Urinary bladder (tissue), 4 donors: ENCODE results near the gene SLCO3A1. TPM values are rescaled to one million over a fixed set of nuclear protein-coding genes. Genes with fewer than 3 reads are reported as not detected.

ENCODE experiments used
- DNase-seq: peaks from one replicate; pipeline ENCODE4 v3.0.0-alpha.2; 2015; ENCODE audit errors: extremely low spot score
- H3K27ac ChIP-seq: one replicate; pipeline ENCODE4 v1.5.1; 2013; ENCODE audit warnings: low read depth, mild to moderate bottlenecking, moderate library complexity
- H3K36me3 ChIP-seq: one replicate; pipeline ENCODE4 v1.6.1; 2013; ENCODE audit warnings: mild to moderate bottlenecking, moderate library complexity; ENCODE audit not compliant: insufficient read depth
- H3K4me1 ChIP-seq: one replicate; pipeline ENCODE4 v1.6.1; 2013; ENCODE audit warnings: mild to moderate bottlenecking, moderate library complexity; ENCODE audit not compliant: insufficient read depth
- H3K4me3 ChIP-seq: one replicate; pipeline ENCODE4 v1.5.1; 2013; ENCODE audit warnings: low read depth, low read length
- WGBS: extraction: QIAGEN DNeasy Blood & Tissue Kit; methylation state at CpG from one replicate; pipeline ENCODE4 v1.1.7; 2013; 5-methylcytosine and 5-hydroxymethylcytosine counted together
- polyA plus RNA-seq: library from polyadenylated mRNA; stranded (reverse); fragments of 200-250 nt; gene quantifications from one replicate; pipeline ENCODE4 v1.2.3, GENCODE V29; 2013
- total RNA-seq: library from RNA; depleted of rRNA; stranded (reverse); fragments of >200 nt; gene quantifications from one replicate; pipeline ENCODE4 v1.2.3, GENCODE V29; 2014
- donor health status: healthy with polysubstance abuse.
- donor health status: healthy.

The SLCO3A1 gene
- total and polyA plus RNA-seq, 2 donors = 4.4 to 12.8 TPM

DNA sequence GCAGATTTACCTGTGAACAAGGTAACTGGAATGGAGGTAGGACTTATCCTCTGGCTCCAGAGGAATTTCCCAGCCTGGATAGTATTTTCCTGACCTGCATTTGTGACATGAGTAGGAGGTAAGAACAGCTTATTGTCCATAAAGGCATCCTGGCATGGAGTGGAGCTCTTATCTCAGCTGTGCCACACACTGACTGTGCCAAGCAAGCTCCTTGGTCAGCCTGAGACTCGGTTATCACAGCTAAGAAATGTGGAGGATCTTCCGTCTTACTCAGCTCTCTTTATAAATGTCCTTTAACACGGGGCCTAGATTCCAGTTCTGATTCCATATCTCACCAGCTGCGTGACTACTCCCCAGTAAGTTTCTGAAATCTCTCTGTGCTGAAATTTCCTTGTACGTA lies 38.9 kb downstream of the SLCO3A1 start:
- H3K27ac ChIP-seq = no peak overlapping the region
- no peaks in the 10 kb centered on the region for H3K36me3 ChIP-seq
- no peak for DNase-seq
- H3K4me1 ChIP-seq = no peaks in the 10 kb centered on the region
- 89% methylated on average over 5 of the region's 5 CpGs for WGBS
- H3K4me3 ChIP-seq = no peak overlapping the region

DNA sequence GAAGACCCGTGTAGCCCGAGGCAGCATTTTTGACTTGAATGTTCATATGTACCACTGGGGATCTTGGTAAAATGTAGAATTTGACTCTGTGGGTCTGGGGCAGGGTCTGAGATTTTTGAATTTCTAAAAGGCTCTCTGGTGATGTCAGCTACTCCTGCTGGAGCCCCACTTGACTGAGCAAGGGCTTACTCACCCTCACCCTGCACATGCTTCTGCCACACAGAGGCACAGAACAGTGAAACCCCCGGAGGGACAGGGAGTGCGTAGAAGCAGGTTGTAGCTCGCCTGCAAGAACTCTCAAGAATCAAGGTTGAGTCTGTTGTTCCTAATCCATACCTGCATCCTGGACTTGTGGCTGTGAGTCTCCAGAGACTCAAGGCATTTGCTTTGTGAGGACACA lies 41.1 kb downstream of the SLCO3A1 start:
- 89% methylated on average over 5 of the region's 5 CpGs for WGBS
- H3K27ac ChIP-seq = no peak overlapping the region
- H3K4me1 ChIP-seq = no peaks in the 10 kb centered on the region
- H3K36me3 ChIP-seq = no peaks in the 10 kb centered on the region
- DNase-seq = no peak
- H3K4me3 ChIP-seq = no peak overlapping the region

DNA sequence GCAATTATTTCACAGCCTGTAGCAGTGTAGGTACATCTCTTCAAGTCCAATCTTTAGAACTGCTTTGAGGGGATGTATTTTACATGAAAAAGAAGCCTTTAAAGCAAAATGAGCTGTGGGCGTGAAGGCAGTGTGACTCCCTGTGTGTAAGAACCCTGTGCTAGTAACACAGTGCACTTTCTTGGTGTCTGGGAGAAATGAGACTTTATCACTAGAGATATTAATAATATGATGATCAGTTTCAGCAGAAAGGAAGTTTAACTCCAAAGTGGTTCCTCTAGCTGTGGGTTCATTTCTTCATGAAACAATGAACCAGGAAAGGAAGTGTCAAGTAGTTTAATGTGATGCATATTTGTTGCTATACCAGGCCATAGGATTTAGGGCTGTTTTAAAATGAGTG lies 41.5 kb downstream of the SLCO3A1 start:
- WGBS = 94% methylated on average over 1 of the region's 1 CpG
- Histone ChIP-seq H3K27ac (no peak overlapping the region), H3K4me1 (no peaks in the 10 kb centered on the region), H3K4me3 (no peak overlapping the region), H3K36me3 (no peaks in the 10 kb centered on the region)
- no peak for DNase-seq

DNA sequence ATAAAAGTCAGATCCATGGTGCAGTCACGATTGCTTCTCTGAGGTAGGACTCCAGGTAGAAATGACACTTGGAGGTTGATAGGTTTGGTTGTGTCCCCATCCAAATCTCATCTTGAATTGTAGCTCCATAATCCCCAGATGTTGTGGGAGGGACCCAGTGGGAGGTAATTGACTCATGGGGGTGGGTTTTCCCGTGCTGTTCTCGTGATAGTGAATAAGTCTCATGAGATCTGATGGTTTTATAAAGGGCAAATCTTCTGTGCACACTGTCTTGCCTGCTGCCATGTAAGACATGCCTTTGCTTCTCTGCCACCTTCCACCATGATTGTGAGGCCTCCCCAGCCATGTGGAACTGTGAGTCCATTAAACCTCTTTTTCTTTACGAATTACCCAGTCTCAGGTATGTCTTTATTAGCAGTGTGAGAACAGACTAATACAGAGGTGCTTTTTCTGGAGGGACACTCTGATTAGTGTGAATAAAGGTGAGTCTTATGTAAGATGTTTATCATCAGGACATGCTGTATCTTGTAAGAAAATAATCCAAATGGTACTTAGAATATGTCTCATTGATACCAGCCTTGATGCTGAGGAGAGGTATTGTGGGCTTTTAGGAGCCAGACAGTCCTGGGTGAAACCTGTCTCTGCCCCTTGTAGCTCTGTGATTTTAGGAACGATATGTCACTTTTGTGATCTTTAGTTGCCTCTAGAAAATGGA lies 43.0 kb downstream of the SLCO3A1 start:
- Histone ChIP-seq H3K4me1 (no peaks in the 10 kb centered on the region), H3K36me3 (no peaks in the 10 kb centered on the region)
- 88% methylated on average over 5 of the region's 5 CpGs for WGBS

DNA sequence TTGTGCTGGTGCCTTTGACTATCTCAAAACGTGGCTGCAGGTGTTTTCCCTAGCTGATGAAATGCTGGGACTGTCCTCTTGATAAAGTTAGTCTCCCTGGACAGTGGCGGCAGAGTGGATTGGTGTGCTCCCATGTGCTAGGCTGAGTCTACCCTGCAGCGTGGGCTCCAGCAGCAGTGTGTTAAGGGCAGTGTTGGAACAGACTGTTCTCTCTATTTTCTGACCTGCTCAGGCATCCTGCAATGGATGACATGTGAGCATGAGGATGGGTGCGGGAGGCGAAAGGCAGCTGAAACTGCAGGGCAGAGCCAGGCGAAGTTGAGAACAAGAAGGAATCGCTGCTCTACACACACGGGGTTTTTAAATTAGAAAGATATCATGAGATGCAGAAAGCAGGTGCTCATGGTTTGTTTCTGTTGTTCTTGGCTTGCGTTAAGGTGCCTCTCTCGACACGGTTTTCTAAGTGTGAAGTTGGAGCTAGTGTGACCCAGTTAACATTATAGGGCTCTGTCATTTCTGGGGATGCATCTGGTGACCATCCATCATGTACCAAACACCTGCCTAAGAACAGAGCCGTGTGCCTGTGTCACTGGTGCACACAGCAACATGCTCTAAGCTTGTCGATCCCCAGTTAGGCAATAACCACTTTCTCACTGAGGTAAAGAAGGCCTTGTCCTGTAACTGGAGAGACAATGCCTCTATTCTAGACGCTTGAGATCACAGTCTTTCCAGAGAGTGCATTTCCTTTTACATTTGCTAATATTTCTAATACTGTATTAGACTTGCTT lies 44.3 kb downstream of the SLCO3A1 start:
- H3K4me1 ChIP-seq = no peaks in the 10 kb centered on the region
- 83% methylated on average over 14 of the region's 14 CpGs for WGBS
- H3K27ac ChIP-seq = no peak overlapping the region
- H3K36me3 ChIP-seq = no peaks in the 10 kb centered on the region
- H3K4me3 ChIP-seq = no peak overlapping the region
- DNase-seq = no peak

More for the DNA sequence above, 43.0 kb downstream of the SLCO3A1 start:
- DNase-seq = no peak
- Histone ChIP-seq H3K4me3 (no peak overlapping the region), H3K27ac (no peak overlapping the region)

GRCh38 chr15:91898843-91899242 lies 45.3 kb downstream of the SLCO3A1 start:
- H3K4me3 ChIP-seq = no peak overlapping the region
- 89% methylated on average over 3 of the region's 3 CpGs for WGBS
- H3K36me3 ChIP-seq = no peaks in the 10 kb centered on the region
- H3K4me1 ChIP-seq = no peaks in the 10 kb centered on the region
- no peak overlapping the region for H3K27ac ChIP-seq
- DNase-seq = no peak

- no peak for DNase-seq
Measured at GRCh38 chr15:91904942-91905341, 51.4 kb downstream of the SLCO3A1 start.

GRCh38 chr15:91908391-91908790 lies 54.9 kb downstream of the SLCO3A1 start:
- Histone ChIP-seq H3K36me3 (no peaks in the 10 kb centered on the region), H3K27ac (no peak overlapping the region), H3K4me1 (peaks cover 2% of the 10 kb centered on the region), H3K4me3 (no peak overlapping the region)
- WGBS = 91% methylated on average over 3 of the region's 3 CpGs
- no peak for DNase-seq

More at GRCh38 chr15:91904942-91905341, 51.4 kb downstream of the SLCO3A1 start:
- WGBS = 94% methylated on average over 1 of the region's 1 CpG
- Histone ChIP-seq H3K27ac (no peak overlapping the region), H3K4me1 (no peaks in the 10 kb centered on the region), H3K36me3 (no peaks in the 10 kb centered on the region), H3K4me3 (no peak overlapping the region)

- H3K27ac ChIP-seq = no peak overlapping the region
- peaks cover 4% of the 10 kb centered on the region for H3K4me1 ChIP-seq
- H3K36me3 ChIP-seq = no peaks in the 10 kb centered on the region
- no peak overlapping the region for H3K4me3 ChIP-seq
- WGBS = 92% methylated on average over 2 of the region's 2 CpGs
- DNase-seq = no peak
Measured at GRCh38 chr15:91909111-91909510, 55.6 kb downstream of the SLCO3A1 start.

DNA sequence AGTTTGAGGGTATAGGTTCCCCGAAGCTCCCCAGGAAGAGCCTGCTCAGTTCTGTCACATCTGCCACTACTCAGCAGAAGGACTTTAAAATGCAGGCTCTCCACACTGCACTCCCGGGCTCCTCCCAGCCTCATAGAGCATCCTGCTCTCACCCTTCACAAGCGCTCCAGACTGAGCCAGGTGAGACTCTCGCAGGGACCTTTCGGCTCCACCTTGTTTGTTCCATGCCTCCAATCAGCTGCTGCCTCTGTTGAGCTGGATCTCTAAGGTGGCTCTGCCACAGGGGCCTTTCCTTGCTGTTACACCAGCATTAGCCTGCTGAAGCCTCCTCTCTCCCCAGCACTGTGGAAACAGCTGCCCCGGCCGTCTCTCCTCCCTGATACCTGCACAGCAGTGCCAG lies 56.1 kb downstream of the SLCO3A1 start:
- no peak for DNase-seq
- H3K27ac ChIP-seq = no peak overlapping the region
- no peaks in the 10 kb centered on the region for H3K36me3 ChIP-seq
- peaks cover 4% of the 10 kb centered on the region for H3K4me1 ChIP-seq
- WGBS = 74% methylated on average over 7 of the region's 7 CpGs
- H3K4me3 ChIP-seq = no peak overlapping the region

DNA sequence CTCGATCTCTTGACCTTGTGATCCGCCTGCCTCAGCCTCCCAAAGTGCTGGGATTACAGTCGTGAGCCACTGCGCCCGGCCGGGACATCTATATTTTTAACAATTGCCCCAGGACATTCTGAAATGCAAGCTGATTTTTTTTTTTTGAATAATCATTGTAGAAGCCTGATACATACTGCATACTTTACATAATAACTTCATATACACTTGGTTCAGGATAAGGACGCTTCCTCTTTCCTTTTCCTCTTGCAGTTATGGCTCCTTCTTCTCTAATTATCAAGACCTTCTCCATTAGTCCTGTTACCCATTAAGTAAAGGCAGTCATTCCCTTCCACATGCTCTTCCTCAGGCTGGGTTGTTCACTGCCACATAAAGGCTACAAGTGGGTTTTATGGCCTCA lies 58.3 kb downstream of the SLCO3A1 start:
- whole genome bisulfite sequencing = 91% methylated on average over 7 of the region's 7 CpGs
- peaks cover 4% of the 10 kb centered on the region for H3K4me1 ChIP-seq
- H3K27ac ChIP-seq = no peak overlapping the region
- no peak for DNase-seq
- H3K4me3 ChIP-seq = no peak overlapping the region
- no peaks in the 10 kb centered on the region for H3K36me3 ChIP-seq

- Histone ChIP-seq H3K36me3 (no peaks in the 10 kb centered on the region), H3K27ac (no peak overlapping the region), H3K4me1 (peaks cover 4% of the 10 kb centered on the region), H3K4me3 (no peak overlapping the region)
- no peak for DNase-seq
- 71% methylated on average over 4 of the region's 4 CpGs for WGBS
Measured at GRCh38 chr15:91912336-91912735, 58.8 kb downstream of the SLCO3A1 start.

GRCh38 chr15:91913560-91913959 lies 60.1 kb downstream of the SLCO3A1 start:
- no peaks in the 10 kb centered on the region for H3K36me3 ChIP-seq
- no peak overlapping the region for H3K4me3 ChIP-seq
- DNase-seq = no peak
- no peak overlapping the region for H3K27ac ChIP-seq
- WGBS = 76% methylated on average over 6 of the region's 6 CpGs
- H3K4me1 ChIP-seq = peaks cover 4% of the 10 kb centered on the region

- Histone ChIP-seq H3K4me1 (peaks cover 4% of the 10 kb centered on the region), H3K27ac (no peak overlapping the region), H3K4me3 (no peak overlapping the region), H3K36me3 (no peaks in the 10 kb centered on the region)
- WGBS = 75% methylated on average over 10 of the region's 10 CpGs
- no peak for DNase-seq
Measured at GRCh38 chr15:91915576-91915975, 62.1 kb downstream of the SLCO3A1 start.
